B cell (primary cell): ENCODE results near the gene RTN4.

ENCODE experiments used
- EZH2 ChIP-seq: IDR thresholded peaks from 2 replicates; pipeline ENCODE4 v1.6.1; 2012; ENCODE audit warnings: borderline replicate concordance, low read depth, mild to moderate bottlenecking, moderate library complexity, low read length; ENCODE audit not compliant: insufficient read depth, poor library complexity, severe bottlenecking
- TF ChIP-seq, protein P1 (sequence below): fragments of 200-600 bp; IDR thresholded peaks from one replicate; pipeline ENCODE4 v1.8.0; 2022; ENCODE audit warnings: antibody characterized with exemption, mild to moderate bottlenecking

DNA sequence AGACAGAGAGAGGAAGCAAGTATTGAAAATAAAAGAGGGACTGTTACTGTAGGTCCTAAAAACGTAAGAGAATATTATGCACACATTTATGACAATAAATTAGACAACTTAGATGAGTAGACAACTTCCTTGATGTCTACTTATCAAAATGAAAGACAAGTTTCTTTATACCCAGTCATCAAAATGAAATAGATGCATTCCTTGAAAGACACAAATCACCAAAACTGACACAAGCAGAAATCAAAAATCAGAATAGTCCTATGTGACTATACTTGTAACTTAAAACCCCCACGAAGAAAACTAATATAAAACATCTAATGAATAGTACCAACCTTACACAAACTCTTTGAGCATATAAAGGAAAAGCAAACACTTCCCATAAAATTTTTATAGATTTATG is 14.5 kb downstream of the RTN4 start:
- TF ChIP-seq, protein P1, sequence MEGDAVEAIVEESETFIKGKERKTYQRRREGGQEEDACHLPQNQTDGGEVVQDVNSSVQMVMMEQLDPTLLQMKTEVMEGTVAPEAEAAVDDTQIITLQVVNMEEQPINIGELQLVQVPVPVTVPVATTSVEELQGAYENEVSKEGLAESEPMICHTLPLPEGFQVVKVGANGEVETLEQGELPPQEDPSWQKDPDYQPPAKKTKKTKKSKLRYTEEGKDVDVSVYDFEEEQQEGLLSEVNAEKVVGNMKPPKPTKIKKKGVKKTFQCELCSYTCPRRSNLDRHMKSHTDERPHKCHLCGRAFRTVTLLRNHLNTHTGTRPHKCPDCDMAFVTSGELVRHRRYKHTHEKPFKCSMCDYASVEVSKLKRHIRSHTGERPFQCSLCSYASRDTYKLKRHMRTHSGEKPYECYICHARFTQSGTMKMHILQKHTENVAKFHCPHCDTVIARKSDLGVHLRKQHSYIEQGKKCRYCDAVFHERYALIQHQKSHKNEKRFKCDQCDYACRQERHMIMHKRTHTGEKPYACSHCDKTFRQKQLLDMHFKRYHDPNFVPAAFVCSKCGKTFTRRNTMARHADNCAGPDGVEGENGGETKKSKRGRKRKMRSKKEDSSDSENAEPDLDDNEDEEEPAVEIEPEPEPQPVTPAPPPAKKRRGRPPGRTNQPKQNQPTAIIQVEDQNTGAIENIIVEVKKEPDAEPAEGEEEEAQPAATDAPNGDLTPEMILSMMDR = no peak
- TF ChIP-seq EZH2 = no peak
